ENCODE results near the gene TMEM132A.

- TF ChIP-seq CTCF (IDR thresholded peaks at IDR 0.05; ENCODE audit: low read length) (no peak), EZH2 (optimal IDR thresholded peaks at IDR 0.05; ENCODE audit: low read depth, low read length) (no peak), EZH2phosphoT487 (IDR thresholded peaks at IDR 0.05; ENCODE audit: low read length) (no peak)
Observed at GRCh38 chr11:60922906-60923305, 1.4 kb upstream of the TMEM132A start.
